ENCODE data around the gene PNPLA5. TPM values are rescaled to one million over a fixed set of nuclear protein-coding genes. Genes with fewer than 3 reads are reported as not detected.

The PNPLA5 gene
- total RNA-seq, 2 experiments from 2014 or later, result not detected

DNA sequence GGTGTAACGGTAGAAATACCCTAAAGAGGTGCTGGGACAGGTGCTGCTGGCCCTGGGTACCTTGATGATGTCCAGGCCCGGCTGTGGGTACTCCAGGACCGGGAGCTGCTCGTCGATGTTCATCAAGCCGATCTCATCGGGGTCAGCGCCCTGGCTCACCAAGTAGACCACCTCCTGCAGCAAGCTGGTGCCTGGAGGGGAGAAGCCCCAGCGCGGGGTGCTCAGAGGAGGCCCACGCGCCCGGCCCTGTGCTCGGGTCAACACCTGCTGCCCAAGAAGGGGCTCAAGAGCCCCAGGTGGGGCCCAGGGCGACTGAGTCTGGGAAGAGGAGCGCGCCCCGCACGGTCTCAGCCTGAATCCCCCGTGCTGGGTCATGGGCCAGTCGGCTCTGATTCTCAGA is 50.1 kb downstream of the PNPLA5 start:
- Mint-ChIP-seq H3K4me1 (no peaks in the 10 kb centered on the region), H3K4me3 (no peak overlapping the region), H3K9me3 (ENCODE audit: low read depth) (no peaks in the 10 kb centered on the region), H3K36me3 (no peaks in the 10 kb centered on the region), H3K27ac (no peak overlapping the region), H3K27me3 (no peaks in the 10 kb centered on the region)
- no peak for DNase-seq
- no peak for ATAC-seq
- CTCF ChIA-PET, result no interaction called here

DNA sequence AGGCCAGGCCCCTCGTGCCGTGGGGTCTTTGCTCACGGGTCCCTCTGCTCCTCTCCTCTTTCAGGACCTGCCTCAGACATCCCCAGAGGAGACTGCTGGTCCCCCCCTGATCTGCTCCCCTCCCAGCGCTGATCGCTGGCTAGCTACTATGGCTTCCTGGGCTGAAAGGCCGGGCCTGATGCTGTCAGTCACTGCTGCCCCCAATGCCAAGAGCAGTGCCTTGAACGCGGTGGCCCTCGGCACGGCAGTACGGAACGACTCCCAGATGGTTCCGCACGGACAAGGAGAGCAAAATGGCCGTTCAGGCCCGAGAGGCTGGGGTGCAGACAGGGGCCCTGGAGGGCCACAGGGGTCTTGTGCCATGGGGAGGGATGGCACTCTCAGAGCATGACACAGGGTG is 51.0 kb downstream of the PNPLA5 start:
- no peaks in the 10 kb centered on the region for H3K27me3 Mint-ChIP-seq
- CTCF ChIA-PET, result no interaction called here

DNA sequence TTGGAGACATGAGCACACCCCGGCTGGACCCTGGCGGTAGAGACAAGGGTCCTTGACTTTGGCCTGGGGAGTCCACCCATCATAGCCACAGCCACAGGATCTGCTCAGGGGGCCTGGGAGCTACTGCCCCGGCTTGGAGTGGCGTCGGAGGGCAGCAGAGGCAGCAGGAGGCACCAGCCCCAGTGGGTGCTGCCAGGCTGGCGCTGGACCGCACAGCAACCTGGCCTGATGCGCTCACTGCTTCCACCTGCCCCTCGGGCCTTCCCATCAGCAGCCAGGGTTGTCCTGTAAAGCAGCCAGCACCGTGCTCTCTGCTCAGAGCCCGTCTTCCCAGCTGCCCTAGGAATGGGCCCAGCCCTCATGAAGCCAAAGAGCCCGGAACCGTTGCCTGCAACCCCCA is 51.4 kb downstream of the PNPLA5 start:
- H3K27ac Mint-ChIP-seq, result no peak overlapping the region
- H3K27me3 Mint-ChIP-seq, result peaks cover 3% of the 10 kb centered on the region
- DNase-seq (no peak), ATAC-seq (no peak)
- no peak overlapping the region for H3K4me3 Mint-ChIP-seq
- no peaks in the 10 kb centered on the region for H3K36me3 Mint-ChIP-seq
- CTCF ChIA-PET, result no interaction called here
- H3K4me1 Mint-ChIP-seq, result no peaks in the 10 kb centered on the region
- no peaks in the 10 kb centered on the region for H3K9me3 Mint-ChIP-seq (ENCODE audit: low read depth)

More for the DNA sequence above, 51.0 kb downstream of the PNPLA5 start:
- no peak for DNase-seq
- no peak overlapping the region for H3K27ac Mint-ChIP-seq
- no peaks in the 10 kb centered on the region for H3K9me3 Mint-ChIP-seq (ENCODE audit: low read depth)
- no peak for ATAC-seq
- H3K4me3 Mint-ChIP-seq, result no peak overlapping the region
- no peaks in the 10 kb centered on the region for H3K4me1 Mint-ChIP-seq
- no peaks in the 10 kb centered on the region for H3K36me3 Mint-ChIP-seq

DNA sequence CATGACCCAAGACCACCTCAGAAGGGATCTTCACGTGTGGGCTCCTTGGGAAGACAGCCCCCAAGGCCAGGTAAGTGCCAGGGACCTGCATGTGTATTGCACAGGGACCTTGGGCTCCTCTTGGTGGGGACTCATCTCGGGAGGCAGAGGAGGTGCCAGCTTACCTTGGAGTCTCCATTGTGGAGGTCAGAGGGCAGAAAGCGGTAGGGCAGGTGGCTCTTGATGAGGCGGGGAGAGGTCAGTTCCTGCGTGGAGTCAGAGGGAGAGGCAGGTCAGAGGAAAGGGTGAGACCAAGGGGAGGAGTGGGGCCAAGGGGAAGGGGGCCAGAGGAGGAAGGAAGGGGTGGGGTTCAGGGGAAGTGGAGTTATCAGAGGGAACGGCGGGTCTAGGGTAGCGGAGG is 52.0 kb downstream of the PNPLA5 start:
- H3K4me3 Mint-ChIP-seq, result no peak overlapping the region
- no peaks in the 10 kb centered on the region for H3K4me1 Mint-ChIP-seq
- peaks cover 6% of the 10 kb centered on the region for H3K27me3 Mint-ChIP-seq
- CTCF ChIA-PET, result no interaction called here
- H3K27ac Mint-ChIP-seq, result no peak overlapping the region
- no peaks in the 10 kb centered on the region for H3K9me3 Mint-ChIP-seq (ENCODE audit: low read depth)
- DNase-seq (no peak), ATAC-seq (no peak)
- no peaks in the 10 kb centered on the region for H3K36me3 Mint-ChIP-seq

DNA sequence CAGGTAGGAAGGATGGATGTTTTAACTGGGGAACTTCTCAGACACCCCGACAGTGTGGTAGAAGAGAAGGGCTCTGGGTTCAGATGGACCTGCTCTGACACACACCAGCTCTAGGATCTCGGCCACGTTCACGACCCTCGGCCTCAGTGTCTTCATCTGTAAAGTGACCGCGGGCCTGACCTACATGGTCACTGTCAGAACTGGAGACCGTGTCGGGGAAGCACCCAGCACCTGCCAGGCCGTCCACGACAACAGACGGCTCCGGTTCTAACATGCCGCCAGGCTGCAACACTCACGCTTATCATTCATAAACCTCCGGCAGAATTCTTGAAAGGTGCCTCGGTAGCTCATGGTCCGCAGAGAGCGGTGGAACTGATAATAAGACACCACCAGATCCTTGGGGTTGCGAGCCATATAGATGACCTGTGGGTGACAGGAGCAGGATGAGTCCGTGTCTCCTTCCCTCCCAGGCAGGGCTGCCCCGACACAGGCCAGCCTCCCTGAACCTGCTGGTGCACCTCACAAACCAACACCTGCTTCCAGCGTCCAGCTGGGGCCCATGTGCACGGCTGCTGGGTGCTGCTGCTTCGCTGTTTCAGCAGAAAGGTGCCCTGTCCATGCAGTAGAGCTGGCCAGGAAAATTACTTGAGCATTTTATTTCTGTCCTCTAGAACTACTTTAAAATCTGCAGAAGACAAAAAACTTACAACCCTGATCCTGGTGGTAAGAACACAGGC is 53.1 kb downstream of the PNPLA5 start:
- no peaks in the 10 kb centered on the region for H3K9me3 Mint-ChIP-seq (ENCODE audit: low read depth)
- no peaks in the 10 kb centered on the region for H3K4me1 Mint-ChIP-seq
- no peak overlapping the region for H3K4me3 Mint-ChIP-seq
- no peak for DNase-seq
- H3K36me3 Mint-ChIP-seq, result no peaks in the 10 kb centered on the region
- CTCF ChIA-PET, result no interaction called here
- H3K27me3 Mint-ChIP-seq, result peaks cover 6% of the 10 kb centered on the region
- H3K27ac Mint-ChIP-seq, result no peak overlapping the region
- no peak for ATAC-seq

DNA sequence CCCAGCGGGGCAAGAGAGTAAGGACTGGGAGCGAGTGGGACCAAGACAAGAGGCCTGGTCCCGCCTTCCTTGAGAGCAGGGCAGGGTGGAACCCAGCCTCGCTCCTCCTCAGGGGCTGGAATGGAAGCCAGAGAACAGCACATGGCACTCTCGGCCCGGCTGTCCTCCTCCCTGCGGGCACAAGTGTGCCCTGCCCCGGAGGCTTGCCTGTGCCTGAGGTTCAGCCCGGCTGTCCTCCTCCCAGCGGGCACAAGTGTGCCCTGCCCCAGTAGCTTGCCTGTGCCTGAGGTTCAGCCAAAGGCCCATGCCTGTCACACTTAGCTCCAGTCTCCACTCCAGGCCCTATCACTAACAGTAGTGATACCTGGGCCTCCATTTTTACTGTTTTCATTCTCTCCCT is 53.7 kb downstream of the PNPLA5 start:
- H3K4me1 Mint-ChIP-seq, result no peaks in the 10 kb centered on the region
- ATAC-seq, result no peak
- no peaks in the 10 kb centered on the region for H3K36me3 Mint-ChIP-seq
- H3K9me3 Mint-ChIP-seq (ENCODE audit: low read depth), result no peaks in the 10 kb centered on the region
- H3K4me3 Mint-ChIP-seq, result no peak overlapping the region
- peaks cover 6% of the 10 kb centered on the region for H3K27me3 Mint-ChIP-seq
- H3K27ac Mint-ChIP-seq, result no peak overlapping the region
- no peak for DNase-seq
- CTCF ChIA-PET, result no interaction called here

DNA sequence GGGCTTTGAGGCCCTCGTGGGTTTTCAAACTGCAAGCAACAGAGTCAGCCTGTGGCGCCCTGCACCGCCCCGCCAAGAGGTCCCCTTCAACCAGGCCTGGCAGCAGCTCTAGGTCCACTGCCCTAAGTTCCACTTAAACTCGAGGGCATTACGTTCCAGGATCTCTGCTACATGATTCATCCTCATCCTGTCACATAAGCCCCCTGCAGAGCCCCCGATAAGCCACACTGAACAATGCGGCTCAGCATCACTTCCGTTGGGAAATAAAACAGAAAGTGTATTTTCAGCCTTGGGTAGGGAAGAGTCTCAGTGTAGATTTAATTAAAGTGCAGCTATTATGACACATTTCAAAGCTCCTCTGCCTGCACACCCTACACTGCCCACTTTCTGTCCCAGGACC is 54.1 kb downstream of the PNPLA5 start:
- no peaks in the 10 kb centered on the region for H3K4me1 Mint-ChIP-seq
- ATAC-seq (no peak), DNase-seq (no peak)
- CTCF ChIA-PET, result no interaction called here
- no peak overlapping the region for H3K4me3 Mint-ChIP-seq
- no peaks in the 10 kb centered on the region for H3K9me3 Mint-ChIP-seq (ENCODE audit: low read depth)
- H3K27me3 Mint-ChIP-seq, result peaks cover 6% of the 10 kb centered on the region
- H3K36me3 Mint-ChIP-seq, result no peaks in the 10 kb centered on the region
- H3K27ac Mint-ChIP-seq, result no peak overlapping the region

DNA sequence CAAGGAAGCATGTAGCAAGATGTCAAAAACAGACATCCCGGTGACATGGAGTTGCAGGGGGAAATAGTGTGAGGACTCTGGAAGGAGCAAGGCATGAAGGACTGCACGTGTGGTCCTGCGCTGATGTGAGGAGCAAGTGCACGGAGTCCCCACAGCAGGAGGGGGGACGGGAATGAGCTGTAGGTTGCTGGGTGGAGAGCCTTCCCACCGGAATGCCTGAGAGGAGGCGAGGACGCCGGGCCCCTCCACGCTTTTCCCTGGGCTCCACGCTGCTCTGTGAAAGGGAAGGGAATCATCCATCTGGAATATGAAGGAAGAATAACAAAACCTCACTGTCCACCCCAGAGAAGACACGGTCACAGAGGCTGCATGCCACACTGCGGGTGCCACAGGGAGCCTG is 56.1 kb downstream of the PNPLA5 start:
- Mint-ChIP-seq H3K4me3 (no peak overlapping the region), H3K9me3 (ENCODE audit: low read depth) (no peaks in the 10 kb centered on the region), H3K27me3 (peaks cover 6% of the 10 kb centered on the region), H3K27ac (no peak overlapping the region), H3K4me1 (no peaks in the 10 kb centered on the region), H3K36me3 (no peaks in the 10 kb centered on the region)
- ATAC-seq (no peak), DNase-seq (no peak)
- CTCF ChIA-PET, result interaction anchor here (1.3 kb wide), 1 partner anchor 49 kb away, joined by 3 read pairs; no protein-coding TSS in a partner anchor

DNA sequence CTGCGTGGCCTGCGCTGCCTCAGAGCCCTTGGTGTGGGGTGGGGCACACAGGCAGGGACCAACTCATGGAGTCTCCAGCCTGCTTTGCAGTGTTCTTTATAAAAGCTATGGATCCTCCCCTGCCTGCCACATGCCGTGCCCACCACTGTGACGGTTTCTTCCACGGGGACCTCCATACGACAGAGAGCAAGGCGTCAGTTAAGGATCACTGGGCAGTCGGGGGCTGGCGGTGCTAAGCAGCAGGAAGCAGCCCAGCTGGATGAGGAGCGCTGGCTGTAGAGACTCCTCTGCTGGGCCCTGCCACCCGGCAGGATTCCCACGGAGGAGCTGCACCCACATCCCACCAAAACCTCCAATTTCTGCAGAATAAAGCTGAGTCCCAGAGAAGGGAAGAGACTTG is 56.6 kb downstream of the PNPLA5 start:
- CTCF ChIA-PET, result interaction anchor here (1.3 kb wide), 1 partner anchor 50 kb away, joined by 3 read pairs; no protein-coding TSS in a partner anchor
- Mint-ChIP-seq H3K27ac (no peak overlapping the region), H3K27me3 (peaks cover 6% of the 10 kb centered on the region), H3K36me3 (no peaks in the 10 kb centered on the region), H3K4me1 (no peaks in the 10 kb centered on the region), H3K9me3 (ENCODE audit: low read depth) (no peaks in the 10 kb centered on the region), H3K4me3 (no peak overlapping the region)
- no peak for ATAC-seq
- no peak for DNase-seq

DNA sequence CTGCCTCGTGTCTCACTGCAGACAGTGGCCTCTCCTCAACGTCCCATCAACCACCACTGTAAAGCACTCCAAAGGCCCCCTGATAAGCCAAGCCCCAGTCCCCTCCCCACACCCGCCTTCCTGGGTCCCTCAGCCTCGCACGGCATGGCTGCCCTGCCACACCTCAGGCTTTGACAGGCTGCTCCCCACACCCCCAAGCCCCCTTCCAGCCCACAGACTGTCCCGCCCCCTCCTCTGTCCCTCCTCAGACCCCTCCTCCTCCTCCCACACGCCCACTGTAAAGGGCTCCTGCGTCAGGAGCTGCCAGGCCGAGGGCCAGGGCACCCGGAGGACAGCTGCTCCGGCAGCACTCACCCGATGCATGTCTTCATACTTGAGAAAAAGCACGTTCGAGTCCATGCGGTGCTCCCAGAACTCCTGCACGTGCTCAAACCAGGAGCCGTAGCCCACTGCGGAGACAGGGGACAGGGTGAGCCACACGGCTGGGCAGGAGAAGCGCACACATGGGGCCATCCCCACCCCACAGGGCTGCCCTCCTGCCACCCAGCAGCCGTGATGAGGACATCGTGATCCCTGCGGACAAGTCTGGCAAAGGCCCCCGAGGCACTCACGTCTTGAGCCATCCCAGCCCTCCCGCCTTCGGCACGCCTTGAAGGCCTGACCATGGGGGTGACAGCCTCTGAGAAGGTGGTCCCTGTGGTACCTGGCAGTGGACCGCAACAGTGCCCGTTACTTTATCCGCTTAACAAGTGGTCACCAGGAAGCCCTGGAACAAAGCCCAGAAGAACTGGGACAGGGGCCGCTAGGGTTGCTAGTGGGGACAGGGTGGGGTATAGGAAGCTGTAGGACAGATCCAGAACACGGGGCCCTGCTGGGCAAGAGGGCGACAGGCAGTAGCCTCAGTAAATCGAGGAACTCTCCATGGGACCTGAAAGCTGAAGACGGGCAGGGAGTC is 58.2 kb downstream of the PNPLA5 start:
- CTCF ChIA-PET, result no interaction called here
- Mint-ChIP-seq H3K9me3 (ENCODE audit: low read depth) (no peaks in the 10 kb centered on the region), H3K4me1 (no peaks in the 10 kb centered on the region), H3K4me3 (no peak overlapping the region), H3K36me3 (no peaks in the 10 kb centered on the region), H3K27me3 (peaks cover 6% of the 10 kb centered on the region), H3K27ac (no peak overlapping the region)
- DNase-seq, result no peak
- ATAC-seq, result no peak

DNA sequence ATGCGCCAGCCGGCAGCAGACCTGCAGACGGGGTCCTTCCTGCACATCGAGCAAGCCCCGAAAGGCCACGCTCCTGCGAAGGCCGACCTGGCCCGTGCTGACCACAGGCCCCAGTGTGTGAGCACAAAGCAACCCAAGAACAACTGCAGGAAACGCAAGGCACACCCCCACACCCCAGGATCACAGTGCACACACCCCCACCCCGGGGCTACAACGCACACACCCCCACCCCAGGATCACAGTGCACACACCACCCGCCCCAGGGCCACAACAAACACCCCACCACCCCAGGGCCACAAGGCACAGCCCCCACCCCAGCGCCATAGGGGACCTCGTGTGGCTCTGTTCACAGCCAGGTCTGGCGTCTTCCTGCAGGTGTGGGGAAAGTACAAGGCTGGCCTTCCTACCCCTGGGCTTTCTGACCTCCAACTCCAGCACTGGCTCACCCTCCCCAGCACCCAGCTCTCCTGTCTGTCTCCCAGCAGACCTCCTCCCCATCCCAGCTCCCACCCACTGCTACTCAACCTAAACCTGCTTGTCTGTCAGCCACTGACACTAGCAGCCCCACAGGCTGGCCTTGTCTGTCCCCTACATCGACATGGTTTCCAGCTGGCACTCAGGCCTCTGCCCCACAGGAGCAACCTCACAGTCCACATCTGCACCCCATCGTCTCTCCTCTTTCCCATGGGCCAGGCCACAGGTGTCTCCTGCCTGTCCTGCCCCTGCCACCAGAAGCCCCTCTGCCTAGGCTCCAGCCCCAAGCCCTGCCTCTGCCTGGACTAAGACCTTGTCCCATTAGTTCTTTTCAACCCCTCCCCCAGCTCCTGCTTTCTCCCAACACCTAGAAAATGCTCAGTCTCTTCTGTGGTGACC is 59.2 kb downstream of the PNPLA5 start:
- Mint-ChIP-seq H3K27ac (no peak overlapping the region), H3K4me1 (no peaks in the 10 kb centered on the region), H3K9me3 (ENCODE audit: low read depth) (no peaks in the 10 kb centered on the region), H3K27me3 (peaks cover 6% of the 10 kb centered on the region), H3K36me3 (no peaks in the 10 kb centered on the region), H3K4me3 (no peak overlapping the region)
- DNase-seq (no peak), ATAC-seq (no peak)
- CTCF ChIA-PET, result no interaction called here

DNA sequence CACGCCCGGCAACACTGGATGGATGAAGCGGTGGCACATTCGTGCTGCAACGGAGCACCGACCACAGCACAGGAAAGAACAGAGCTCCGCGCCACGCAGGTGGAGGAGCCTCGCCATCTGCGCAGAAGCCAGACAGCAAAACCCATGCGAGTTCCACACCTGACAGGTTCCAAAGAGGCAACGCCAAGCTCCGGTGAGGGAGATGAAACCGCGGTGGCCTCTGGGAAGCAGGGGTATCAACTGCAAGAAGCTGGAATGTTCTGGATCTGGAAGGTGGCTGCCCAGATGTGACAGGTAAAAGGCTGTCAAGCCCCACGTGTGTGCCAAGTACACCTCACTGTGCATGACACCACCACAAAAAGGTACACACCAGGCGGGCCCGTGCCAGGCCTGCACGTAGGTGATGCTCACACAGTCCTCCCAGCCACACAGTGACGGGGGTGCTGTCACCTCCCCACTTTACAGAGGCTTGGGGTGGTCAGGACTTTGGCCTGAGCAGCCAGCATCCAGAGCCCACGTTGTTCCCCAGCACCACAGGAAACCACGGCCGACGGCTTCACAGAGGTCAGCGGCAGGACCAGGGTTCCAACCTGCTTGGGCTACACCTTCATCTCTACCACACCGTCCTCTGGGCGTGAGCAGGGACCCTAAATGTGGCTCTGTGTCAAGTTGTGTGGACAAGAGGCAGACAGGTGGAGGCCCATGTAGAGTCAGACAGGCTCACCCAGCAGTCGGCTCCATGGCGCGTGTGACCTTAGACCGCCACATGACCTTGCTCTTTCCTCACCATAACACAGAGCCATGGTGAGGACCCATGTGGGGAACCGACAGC is 60.0 kb downstream of the PNPLA5 start:
- no peaks in the 10 kb centered on the region for H3K4me1 Mint-ChIP-seq
- H3K27me3 Mint-ChIP-seq, result peaks cover 6% of the 10 kb centered on the region
- no peaks in the 10 kb centered on the region for H3K9me3 Mint-ChIP-seq (ENCODE audit: low read depth)
- no peak overlapping the region for H3K27ac Mint-ChIP-seq
- no peak overlapping the region for H3K4me3 Mint-ChIP-seq
- CTCF ChIA-PET, result no interaction called here
- no peak for DNase-seq
- no peak for ATAC-seq
- no peaks in the 10 kb centered on the region for H3K36me3 Mint-ChIP-seq

All from activated CD8-positive, alpha-beta memory T cell treated with anti-CD3 and anti-CD28 coated beads, Interleukin-2, amount 10 ng/mL, durations not matched to agents 7 days and 5 days (primary cell).